GM08714 (cell line): ENCODE results near the gene HTR1B.

ENCODE experiments used
- H3K4me3 ChIP-seq: fragments of 200-500 bp; sonication (Bioruptor generic); 2 replicates; pipeline ENCODE4 v1.5.1; 2014; ENCODE audit warnings: mild to moderate bottlenecking, low read length, inconsistent platforms
- ZNF274 ChIP-seq: IDR thresholded peaks from 2 replicates; pipeline ENCODE4 v1.6.1; 2012; ENCODE audit warnings: mild to moderate bottlenecking, low read depth, low read length

Gene HTR1B

DNA sequence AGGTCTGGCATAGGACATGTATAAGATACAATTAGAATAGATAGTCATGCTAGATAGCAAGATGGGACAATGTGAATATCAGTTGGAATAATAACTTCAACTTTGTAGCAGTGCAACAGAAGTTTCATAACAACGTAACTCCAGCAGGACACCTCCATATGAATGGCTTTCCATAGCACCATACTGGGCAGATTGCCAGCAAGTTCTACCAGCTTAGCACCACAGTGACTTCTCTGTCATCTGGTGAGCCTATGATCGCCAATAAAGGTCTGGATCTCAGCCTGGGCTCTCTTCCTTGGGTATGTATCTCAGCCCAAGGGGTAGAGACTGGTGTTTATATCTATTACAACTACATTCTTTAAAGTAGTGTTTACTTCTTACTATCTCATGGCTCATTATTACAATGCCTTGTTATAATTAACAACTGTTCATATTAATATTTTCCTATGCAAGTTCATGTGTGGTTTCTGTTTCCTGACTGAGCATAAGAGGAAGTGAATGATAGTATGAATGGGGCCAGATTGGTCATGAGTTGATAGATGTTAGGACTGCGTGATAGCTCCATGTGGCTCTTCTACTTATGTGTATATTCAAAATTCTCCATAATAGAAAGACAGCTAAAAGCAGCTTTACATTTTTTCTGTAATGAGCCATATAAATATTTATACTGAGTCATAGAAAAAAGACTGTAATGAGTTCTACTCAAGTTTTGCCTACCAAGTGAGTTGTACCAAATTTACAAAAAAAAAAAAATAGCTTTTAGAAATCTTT lies 22.9 kb downstream of the HTR1B start:
- TF ChIP-seq ZNF274, result no peak

DNA sequence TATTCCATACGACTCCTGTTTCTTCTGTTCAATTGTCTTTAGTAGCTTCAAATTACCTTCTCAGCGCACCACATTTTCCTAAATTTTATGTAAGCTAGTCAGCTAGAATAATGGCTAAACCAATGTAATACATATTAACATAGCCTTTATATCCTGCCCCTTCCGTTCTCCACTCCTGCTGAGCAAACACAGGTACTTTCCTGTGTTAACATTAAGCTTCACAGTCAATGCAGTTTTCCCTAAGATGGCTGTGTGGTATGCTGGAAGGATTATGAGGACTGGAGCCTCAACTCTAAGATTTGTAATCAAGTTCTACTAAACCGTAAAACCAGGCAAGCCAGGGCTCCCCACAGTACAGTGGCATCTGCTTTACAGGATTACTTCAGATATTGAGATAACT lies 29.4 kb downstream of the HTR1B start:
- no peak for TF ChIP-seq ZNF274

More for the DNA sequence above, 22.9 kb downstream of the HTR1B start:
- H3K4me3 ChIP-seq, result no peak overlapping the region

DNA sequence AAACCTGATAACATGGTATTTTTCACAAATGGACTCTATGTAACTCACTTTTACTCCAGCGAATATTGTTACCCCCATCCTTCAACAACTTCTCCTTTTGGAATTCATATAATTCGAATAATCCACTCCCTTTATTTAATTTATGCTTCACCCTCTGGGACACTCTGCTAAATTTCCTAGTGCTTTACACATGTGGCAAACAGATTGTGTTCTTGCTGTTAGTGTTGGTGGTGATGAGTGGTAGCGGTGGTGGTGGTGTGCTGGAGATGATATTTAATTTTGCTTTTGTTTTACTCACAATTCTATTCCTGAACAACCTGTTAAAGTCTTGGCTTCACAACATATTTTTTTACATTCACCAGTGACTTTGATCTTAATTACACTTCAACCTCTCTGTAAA lies 32.8 kb downstream of the HTR1B start:
- H3K4me3 ChIP-seq, result no peak overlapping the region
- TF ChIP-seq ZNF274, result no peak

More for the DNA sequence above, 29.4 kb downstream of the HTR1B start:
- no peak overlapping the region for H3K4me3 ChIP-seq

DNA sequence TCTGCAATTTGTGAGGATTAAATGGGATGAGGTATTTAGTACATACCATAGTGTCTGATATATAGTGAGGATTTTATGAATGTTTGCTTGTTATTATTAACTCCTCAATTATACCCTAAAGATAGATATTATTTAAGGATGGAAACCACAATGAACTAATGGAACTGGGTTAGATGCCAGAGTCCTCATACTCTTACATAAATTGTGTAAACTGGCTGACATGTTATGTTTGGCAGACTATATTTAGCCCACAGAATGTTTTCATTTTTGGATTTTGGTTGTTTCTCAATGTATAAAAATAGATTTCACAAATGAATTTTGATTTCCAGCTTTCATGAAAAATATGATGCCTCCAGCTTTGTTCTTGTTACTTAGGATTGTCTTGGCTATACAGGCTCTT lies 37.6 kb downstream of the HTR1B start:
- no peak for TF ChIP-seq ZNF274
- no peak overlapping the region for H3K4me3 ChIP-seq

DNA sequence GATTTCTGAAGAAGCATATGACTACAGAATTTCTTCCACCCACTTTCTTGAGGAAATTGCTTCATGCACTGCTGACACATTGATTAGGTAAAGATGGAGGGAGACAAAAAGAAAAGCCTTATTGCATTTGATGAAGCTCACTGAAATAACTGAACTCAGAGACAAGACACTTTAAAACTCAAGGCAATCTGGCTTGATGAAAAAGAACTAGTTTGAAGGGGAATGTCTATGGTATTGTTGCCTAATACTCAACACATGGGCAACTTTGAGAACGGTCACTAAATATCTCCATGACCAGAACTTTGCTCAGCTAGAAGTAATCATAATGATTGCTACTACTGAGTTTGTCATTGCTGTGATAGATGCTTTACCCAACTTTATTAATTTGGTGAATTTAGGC lies 38.1 kb downstream of the HTR1B start:
- no peak for TF ChIP-seq ZNF274
- no peak overlapping the region for H3K4me3 ChIP-seq

DNA sequence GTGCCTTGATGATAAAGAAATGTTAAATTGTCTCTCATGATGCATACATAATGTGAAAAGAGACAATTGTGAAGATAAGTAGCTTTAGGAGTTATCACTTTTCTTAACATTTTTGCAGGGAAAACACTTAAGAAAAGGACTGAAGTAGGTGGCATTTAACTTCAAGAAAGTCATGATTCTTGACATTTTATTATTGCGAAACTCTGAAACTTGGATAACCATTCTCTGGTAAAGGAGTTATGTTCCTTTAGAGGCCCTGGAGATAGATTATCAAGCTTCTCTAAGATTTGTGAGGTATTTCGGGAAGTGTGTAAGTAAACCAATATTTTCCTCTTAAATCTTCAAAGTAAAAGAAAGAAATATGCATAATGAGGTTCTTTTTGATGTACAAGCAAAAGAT lies 38.5 kb downstream of the HTR1B start:
- no peak for TF ChIP-seq ZNF274
- H3K4me3 ChIP-seq, result no peak overlapping the region

DNA sequence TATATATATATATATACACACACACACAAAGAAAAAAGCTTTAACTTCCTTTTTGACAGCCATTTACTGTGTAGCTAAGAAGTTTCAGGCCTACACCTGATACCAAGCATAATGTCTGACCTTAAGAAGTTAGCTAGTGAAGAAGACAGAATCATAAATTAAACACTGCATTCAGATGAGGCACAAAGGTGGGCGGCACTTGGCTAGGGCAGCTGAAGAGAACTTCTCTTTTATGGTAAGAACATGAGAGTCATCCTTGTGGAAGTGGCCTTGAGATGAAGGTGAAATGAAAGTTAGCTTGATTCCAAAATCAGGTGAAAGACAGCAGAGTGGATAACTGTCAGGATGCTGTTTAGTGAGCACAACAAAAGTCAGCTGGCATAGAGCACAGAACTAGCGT lies 46.5 kb downstream of the HTR1B start:
- no peak overlapping the region for H3K4me3 ChIP-seq
- TF ChIP-seq ZNF274, result no peak

DNA sequence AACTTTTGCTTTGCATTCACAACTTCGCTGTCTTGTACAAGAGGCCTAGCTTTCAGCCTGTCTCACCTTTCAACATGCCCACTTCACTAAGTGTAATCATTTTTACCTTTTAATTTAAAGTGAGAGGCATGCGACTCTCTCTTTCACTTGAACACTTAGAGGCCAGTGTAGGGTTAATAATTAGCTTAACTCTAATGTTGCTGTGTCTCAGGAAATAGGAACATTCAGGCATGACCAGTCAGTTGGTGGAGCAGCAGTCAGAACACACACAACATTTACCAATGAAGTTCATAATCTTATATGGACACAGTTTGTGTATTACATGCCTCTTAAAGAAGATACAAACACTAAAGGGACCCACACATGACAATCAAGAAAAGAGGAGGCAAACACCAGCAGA lies 47.6 kb downstream of the HTR1B start:
- TF ChIP-seq ZNF274, result no peak
- no peak overlapping the region for H3K4me3 ChIP-seq
